CD14-positive monocyte (primary cell): ENCODE measurements around the gene EPS15. TPM values are rescaled to one million over a fixed set of nuclear protein-coding genes. Genes with fewer than 3 reads are reported as not detected.
"Not testable (repeated sequence)": the region's sequence is repeated elsewhere in the genome, so short reads cannot be mapped to it uniquely, and the experiment has no call there.

Source experiments
- DNase-seq, 3 donors: peaks; one replicate each; pipeline ENCODE4 v3.0.0-alpha.2; 2011 to 2022
- H2AFZ ChIP-seq: 2 replicates; pipeline ENCODE4 v1.6.0; 2012; ENCODE audit warnings: mild to moderate bottlenecking, low read depth, low read length, inconsistent platforms; ENCODE audit not compliant: insufficient read depth, poor library complexity, severe bottlenecking
- H3K27ac ChIP-seq, 2 donors: 1 replicate in 1 of 2; 2 replicates in 1 of 2; pipeline ENCODE4 v1.5.1; 2012 to 2013; ENCODE audit warnings: low read length in 2 of 2, control low read depth in 1 of 2, inconsistent platforms in 1 of 2, low read depth in 1 of 2, mild to moderate bottlenecking in 1 of 2
- H3K27me3 ChIP-seq, 2 donors: one replicate each; pipeline versions ENCODE4 v1.6.0 to v1.6.1; 2011 to 2013; ENCODE audit warnings: low read length in 2 of 2; ENCODE audit not compliant: control insufficient read depth in 2 of 2, insufficient read depth in 2 of 2
- H3K36me3 ChIP-seq, 2 donors: replicated peaks in 1 of 2; 1 replicate in 1 of 2; 2 replicates in 1 of 2; pipeline versions ENCODE4 v1.5.1 to v1.6.1; 2012 to 2013; ENCODE audit warnings: low read length in 2 of 2, control low read depth in 1 of 2, inconsistent platforms in 1 of 2, mild to moderate bottlenecking in 1 of 2; ENCODE audit not compliant: insufficient read depth in 2 of 2, control insufficient read depth in 1 of 2
- H3K4me1 ChIP-seq, 2 donors: 1 replicate in 1 of 2; 2 replicates in 1 of 2; pipeline versions ENCODE4 v1.5.1 to v1.6.1; 2012 to 2013; ENCODE audit warnings: low read length in 2 of 2, control low read depth in 1 of 2, inconsistent platforms in 1 of 2, mild to moderate bottlenecking in 1 of 2, moderate library complexity in 1 of 2; ENCODE audit not compliant: insufficient read depth in 2 of 2, control insufficient read depth in 1 of 2
- H3K4me2 ChIP-seq: replicated peaks from 2 replicates; pipeline ENCODE3; 2012; ENCODE audit warnings: low read length, moderate library complexity, mild to moderate bottlenecking; ENCODE audit not compliant: poor library complexity, severe bottlenecking; ENCODE audit errors: extremely low read depth
- H3K4me3 ChIP-seq, 3 experiments: fragments of 200-600 bp in 1 of 3; sonication (generic) in 1 of 3; replicated peaks in 1 of 3; 1 replicate in 2 of 3; 2 replicates in 1 of 3; pipeline ENCODE4 v1.5.1; 2011 to 2013; ENCODE audit warnings: low read length in 3 of 3, mild to moderate bottlenecking in 3 of 3, control low read depth in 2 of 3, low read depth in 2 of 3, inconsistent platforms in 1 of 3, moderate library complexity in 1 of 3
- H3K79me2 ChIP-seq: 2 replicates; pipeline ENCODE4 v1.6.0; 2012; ENCODE audit warnings: mild to moderate bottlenecking, control low read depth, inconsistent platforms, low read length, moderate library complexity; ENCODE audit not compliant: insufficient read depth
- H3K9ac ChIP-seq: 2 replicates; pipeline ENCODE4 v1.6.0; 2017; ENCODE audit warnings: low read length, mild to moderate bottlenecking; ENCODE audit not compliant: insufficient read depth, poor library complexity, severe bottlenecking
- H3K9me3 ChIP-seq, 2 donors: replicated peaks in 1 of 2; 1 replicate in 1 of 2; 2 replicates in 1 of 2; pipeline versions ENCODE4 v1.5.1 to v1.6.1; 2012 to 2013; ENCODE audit warnings: low read length in 2 of 2, control low read depth in 1 of 2; ENCODE audit not compliant: control insufficient read depth in 1 of 2, insufficient read depth in 1 of 2
- H4K20me1 ChIP-seq: 2 replicates; pipeline ENCODE4 v1.6.0; 2012; ENCODE audit warnings: mild to moderate bottlenecking, low read length, control low read depth, moderate library complexity; ENCODE audit not compliant: insufficient read depth
- H3K27ac Mint-ChIP-seq, 7 donors: one replicate each; pipeline ENCODE4 v1.8.0; 2020; ENCODE audit warnings: mild to moderate bottlenecking in 7 of 7, mixed read lengths in 7 of 7, moderate library complexity in 6 of 7, inconsistent platforms in 2 of 7
- H3K27me3 Mint-ChIP-seq, 3 donors: one replicate each; pipeline ENCODE4 v1.8.0; 2021 to 2022; ENCODE audit warnings: low read depth in 3 of 3, mild to moderate bottlenecking in 3 of 3, mixed read lengths in 3 of 3, moderate library complexity in 3 of 3, inconsistent platforms in 1 of 3
- H3K36me3 Mint-ChIP-seq, 2 donors: one replicate each; pipeline ENCODE4 v1.8.0; 2020; ENCODE audit warnings: mixed read lengths in 2 of 2, inconsistent platforms in 1 of 2, mild to moderate bottlenecking in 1 of 2
- H3K4me1 Mint-ChIP-seq: one replicate; pipeline ENCODE4 v1.8.0; 2020; ENCODE audit warnings: mild to moderate bottlenecking, mixed read lengths
- H3K4me3 Mint-ChIP-seq, 2 donors: one replicate each; pipeline ENCODE4 v1.8.0; 2020; ENCODE audit warnings: mild to moderate bottlenecking in 2 of 2, mixed read lengths in 2 of 2, moderate library complexity in 1 of 2
- H3K9me3 Mint-ChIP-seq, 7 donors: one replicate each; pipeline ENCODE4 v1.8.0; 2020 to 2022; ENCODE audit warnings: mixed read lengths in 7 of 7, mild to moderate bottlenecking in 6 of 7, moderate library complexity in 6 of 7, inconsistent platforms in 2 of 7
- WGBS: methylation state at CpG from one replicate; pipeline ENCODE4 v1.1.5; 2013; ENCODE audit warnings: missing lambda C conversion rate; ENCODE audit not compliant: insufficient coverage; 5-methylcytosine and 5-hydroxymethylcytosine counted together
- intact Hi-C, 2 donors: fragments of 100-400 bp; cut with micrococcal nuclease; formaldehyde crosslinking; loops; one replicate each; pipeline versions ENCODE4 v1.15.0 to v1.15.1; 2023
- polyA plus RNA-seq, 3 donors: library from polyadenylated mRNA; depleted of rRNA in 1 of 3; unstranded in 2 of 3; stranded (reverse) in 1 of 3; fragments of 300-500 nt in 2 of 3; fragments of >200 nt in 1 of 3; fragmentation: Illumina TruSeq in 2 of 3; gene quantifications; 1 replicate in 2 of 3; 2 replicates in 1 of 3; pipeline ENCODE4 v1.2.3, GENCODE V29; 2012 to 2021
- TF ChIP-seq, protein P1 (sequence below): fragments of 200-600 bp; IDR thresholded peaks from one replicate; pipeline ENCODE4 v1.8.0; 2022; ENCODE audit warnings: antibody characterized with exemption, mild to moderate bottlenecking

The EPS15 gene
- polyA plus RNA-seq, 3 donors: 26.7 to 53.6 (median 36.4) TPM

DNA sequence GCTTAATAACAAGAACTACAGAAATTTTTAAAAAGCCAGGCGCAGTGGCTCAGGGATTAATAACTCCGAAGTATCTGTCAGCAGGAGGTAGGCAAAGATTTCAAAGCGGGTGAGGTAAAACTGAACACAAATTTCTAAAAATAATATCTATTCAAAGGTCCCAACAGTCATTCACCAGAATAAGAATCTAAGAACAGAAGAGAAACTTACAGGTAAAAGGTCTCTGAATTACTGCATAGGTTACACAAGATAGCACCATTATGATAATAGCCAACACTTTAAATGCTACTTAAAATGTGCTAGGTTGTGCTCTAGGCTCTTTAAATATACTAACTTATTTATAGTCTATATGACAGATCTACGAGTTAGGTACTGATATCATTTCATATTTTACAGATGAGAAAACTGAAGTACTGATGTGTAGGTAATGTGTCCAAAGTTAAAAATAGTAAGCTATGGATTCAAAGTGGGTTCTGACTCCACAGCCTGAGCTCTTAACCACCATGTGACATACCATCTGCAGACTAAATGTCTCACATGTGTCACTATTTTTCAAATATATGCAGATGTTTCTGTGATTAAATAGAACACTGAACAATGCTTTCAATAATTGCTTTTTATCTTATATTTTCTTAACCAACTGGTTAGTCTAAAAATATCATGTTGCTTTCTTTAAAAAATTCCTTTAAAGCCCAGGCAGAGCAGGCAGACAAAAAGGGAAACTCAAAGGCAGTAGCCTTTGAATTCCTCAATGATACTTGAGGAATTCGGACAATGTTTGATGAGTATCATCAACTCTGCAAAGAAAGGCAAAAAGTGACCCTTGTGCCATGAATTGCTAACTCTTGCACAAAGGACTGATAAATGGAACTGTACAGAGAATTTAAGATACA, 108.3 kb downstream of the EPS15 start:
- H3K36me3 ChIP-seq: peaks cover 40 to 83% of the 10 kb centered on the region in 2 donors

DNA sequence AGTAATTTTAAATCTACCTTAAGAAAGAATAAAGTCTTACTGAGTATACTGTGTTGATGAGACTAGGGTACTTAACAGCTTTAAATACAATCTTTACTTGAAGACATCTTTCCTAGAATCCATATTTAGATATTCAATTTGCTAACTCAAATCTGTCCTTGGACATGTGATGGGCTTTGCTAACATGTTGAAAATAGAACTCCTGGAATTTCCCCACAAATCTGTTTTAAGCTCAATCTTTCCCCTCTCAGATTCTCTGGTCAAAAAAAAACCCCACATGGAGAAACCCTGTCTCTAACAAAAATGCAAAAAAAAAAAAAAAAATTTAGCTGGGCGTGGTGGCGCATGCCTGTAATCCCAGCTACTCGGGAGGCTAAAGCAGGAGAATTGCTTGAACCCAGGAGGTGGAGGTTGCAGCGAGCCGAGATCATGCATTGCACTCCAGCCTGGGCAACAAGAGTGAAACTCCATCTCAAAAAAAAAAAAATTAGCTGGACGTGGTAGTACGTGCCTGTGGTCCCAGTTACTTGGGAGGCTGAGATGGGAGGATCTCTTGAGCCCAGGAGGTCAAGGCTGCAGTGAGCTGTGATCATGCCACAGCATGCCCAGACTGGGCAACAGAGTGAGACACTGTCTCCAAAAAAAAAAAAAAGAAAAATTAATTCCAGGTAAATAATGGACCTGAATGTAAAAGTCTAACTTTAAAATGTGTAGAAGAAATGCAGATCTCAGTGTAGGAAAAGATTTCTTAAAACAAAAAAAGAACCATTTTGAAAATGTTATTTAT, 109.1 kb downstream of the EPS15 start:
- H3K4me2 ChIP-seq, H3K27ac Mint-ChIP-seq, H3K4me3 ChIP-seq, H3K27me3 Mint-ChIP-seq, H2AFZ ChIP-seq, H3K27me3 ChIP-seq, H3K79me2 ChIP-seq, H3K4me3 Mint-ChIP-seq, H3K27ac ChIP-seq, H3K9ac ChIP-seq, H4K20me1 ChIP-seq, H3K4me1 ChIP-seq, H3K9me3 Mint-ChIP-seq, H3K4me1 Mint-ChIP-seq, H3K9me3 ChIP-seq, intact Hi-C loops, DNase-seq: not testable (repeated sequence)
- 100% methylated on average over 3 of the region's 7 CpGs for WGBS
- peaks cover 62 to 68% of the 10 kb centered on the region in 2 donors for H3K36me3 Mint-ChIP-seq
- peaks cover 48 to 87% of the 10 kb centered on the region in 2 donors for H3K36me3 ChIP-seq

More for the DNA sequence above, 108.3 kb downstream of the EPS15 start:
- TF ChIP-seq, protein P1, sequence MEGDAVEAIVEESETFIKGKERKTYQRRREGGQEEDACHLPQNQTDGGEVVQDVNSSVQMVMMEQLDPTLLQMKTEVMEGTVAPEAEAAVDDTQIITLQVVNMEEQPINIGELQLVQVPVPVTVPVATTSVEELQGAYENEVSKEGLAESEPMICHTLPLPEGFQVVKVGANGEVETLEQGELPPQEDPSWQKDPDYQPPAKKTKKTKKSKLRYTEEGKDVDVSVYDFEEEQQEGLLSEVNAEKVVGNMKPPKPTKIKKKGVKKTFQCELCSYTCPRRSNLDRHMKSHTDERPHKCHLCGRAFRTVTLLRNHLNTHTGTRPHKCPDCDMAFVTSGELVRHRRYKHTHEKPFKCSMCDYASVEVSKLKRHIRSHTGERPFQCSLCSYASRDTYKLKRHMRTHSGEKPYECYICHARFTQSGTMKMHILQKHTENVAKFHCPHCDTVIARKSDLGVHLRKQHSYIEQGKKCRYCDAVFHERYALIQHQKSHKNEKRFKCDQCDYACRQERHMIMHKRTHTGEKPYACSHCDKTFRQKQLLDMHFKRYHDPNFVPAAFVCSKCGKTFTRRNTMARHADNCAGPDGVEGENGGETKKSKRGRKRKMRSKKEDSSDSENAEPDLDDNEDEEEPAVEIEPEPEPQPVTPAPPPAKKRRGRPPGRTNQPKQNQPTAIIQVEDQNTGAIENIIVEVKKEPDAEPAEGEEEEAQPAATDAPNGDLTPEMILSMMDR: no peak
- no peaks in the 10 kb centered on the region for H4K20me1 ChIP-seq
- no peaks in the 10 kb centered on the region for H3K9me3 ChIP-seq
- H3K9me3 Mint-ChIP-seq: peaks cover 0 to 2% (median 0%) of the 10 kb centered on the region in 7 donors
- H3K4me3 Mint-ChIP-seq: no peak overlapping the region
- H3K4me3 ChIP-seq: no peak overlapping the region
- peaks cover 0 to 4% (median 0%) of the 10 kb centered on the region in 3 donors for H3K27me3 Mint-ChIP-seq
- H3K79me2 ChIP-seq: no peaks in the 10 kb centered on the region
- WGBS: 100% methylated on average over 1 of the region's 5 CpGs
- H3K4me1 ChIP-seq: no peaks in the 10 kb centered on the region
- H3K27me3 ChIP-seq: no peaks in the 10 kb centered on the region
- H3K9ac ChIP-seq: no peak overlapping the region
- H3K4me2 ChIP-seq: no peak overlapping the region
- H2AFZ ChIP-seq: no peak overlapping the region
- peaks cover 59 to 68% of the 10 kb centered on the region in 2 donors for H3K36me3 Mint-ChIP-seq
- intact Hi-C loops: no loop called here
- no peak overlapping the region for H3K27ac ChIP-seq
- no peak overlapping the region for H3K27ac Mint-ChIP-seq
- no peak for DNase-seq
- no peaks in the 10 kb centered on the region for H3K4me1 Mint-ChIP-seq
